Measurements from ENCODE around the gene MIA. TPM values are rescaled to one million over a fixed set of nuclear protein-coding genes. Genes with fewer than 3 reads are reported as not detected.

Gene MIA
- total and polyA plus RNA-seq, 9 of the 15 experiments (the other 6 are each of a cell fraction or from before 2014, with no cell fraction given), result 0.21 TPM; not detected in 8

GRCh38 chr19:40822161-40822560 is 46.8 kb downstream of the MIA start:
- BruUV-seq (replicated peaks), result no TSS peak
- no peak for DNase-seq (ENCODE audit: extremely low read depth in 1 of 4, low spot score in 3 of 4)
- POLR2A ChIA-PET, result no interaction called here
- no peak for TF ChIP-seq PHF20 (IDR thresholded peaks at IDR 0.05; ENCODE audit: partially characterized antibody)
- TF ChIP-seq MCM2 (IDR thresholded peaks at IDR 0.05; ENCODE audit: low read depth), result no peak
- TF ChIP-seq GATAD2B (IDR thresholded peaks at IDR 0.05; ENCODE audit: borderline replicate concordance), result no peak
- no peak for TF ChIP-seq MEF2D (tag; conservative IDR thresholded peaks at IDR 0.05; ENCODE audit: low read depth)
- TF ChIP-seq DLX4 (CRISPR knock-in tag; IDR thresholded peaks at IDR 0.05), result no peak
- TF ChIP-seq MLLT1 (IDR thresholded peaks at IDR 0.05), result 0 out of 4 replicates have a peak, but pooled peaks of 1 of the 2 experiments have one; percentile 25
- TF ChIP-seq PRMT5 (CRISPR knock-in tag; IDR thresholded peaks at IDR 0.05), result no peak
- peak; percentile 38; the same call in 1 of the 2 replicates for TF ChIP-seq RBFOX2 (IDR thresholded peaks at IDR 0.05; ENCODE audit: low read depth, low read length)
- no peak for TF ChIP-seq ZNF140 (CRISPR knock-in tag; IDR thresholded peaks at IDR 0.05)
- no peak for TF ChIP-seq CHD1 (IDR thresholded peaks at IDR 0.05; ENCODE audit: low read length)
- TF ChIP-seq ZNF277 (CRISPR knock-in tag; IDR thresholded peaks at IDR 0.05; ENCODE audit: borderline replicate concordance), result no peak
- no peak for TF ChIP-seq NELFE (IDR thresholded peaks at IDR 0.05; ENCODE audit: insufficient read depth, insufficient read length)
- TF ChIP-seq KDM5B (IDR thresholded peaks at IDR 0.05; ENCODE audit: insufficient replicate concordance, low read depth, low read length), result no peak
- TF ChIP-seq NFIC (IDR thresholded peaks at IDR 0.05), result no peak
- TF ChIP-seq ZFP91 (CRISPR knock-in tag; IDR thresholded peaks at IDR 0.05), result no peak
- no peak for TF ChIP-seq EP300 (IDR thresholded peaks at IDR 0.05; ENCODE audit: low read length)
- TF ChIP-seq NFRKB (IDR thresholded peaks at IDR 0.05; ENCODE audit: low read depth), result 0 out of 2 replicates have a peak, but pooled peaks have one; percentile 21
- TF ChIP-seq ZC3H4 (CRISPR knock-in tag; IDR thresholded peaks at IDR 0.05; ENCODE audit: borderline replicate concordance), result no peak
- TF ChIP-seq DDX20 (tag; IDR thresholded peaks at IDR 0.05; ENCODE audit: low read depth), result no peak

More at GRCh38 chr19:40822161-40822560, 46.8 kb downstream of the MIA start:
- Histone ChIP-seq H3K4me2 (ENCODE audit: insufficient read depth, low read length) (no peak overlapping the region; the same call in 1 of the 2 replicates), H3K9ac (ENCODE audit: insufficient read depth in 1 of 2, low read depth in 2 of 2, low read length in 2 of 2) (peak overlapping the region; percentile 46 to 84; a peak in 3 of 4 replicates), H3K9me3 (replicated peaks; ENCODE audit: control insufficient read depth, insufficient read depth, low read depth, low read length) (no peaks in the 10 kb centered on the region), H3K4me1 (replicated peaks in 1 of 2; ENCODE audit: control insufficient read depth in 2 of 2, insufficient read depth in 2 of 2, low read length in 2 of 2) (peaks cover 45 to 59% of the 10 kb centered on the region in 2 experiments), H3K27me3 (ENCODE audit: control insufficient read depth in 2 of 2, insufficient read depth in 2 of 2, low read length in 2 of 2) (no peaks in the 10 kb centered on the region), H3K36me3 (ENCODE audit: control insufficient read depth, insufficient read depth, low read length) (0 out of 3 replicates have a peak, but pooled peaks cover 2% of the 10 kb centered on the region), H2AFZ (ENCODE audit: low read depth, low read length) (no peak overlapping the region), H3K27ac (ENCODE audit: extremely low read depth, low read depth, low read length) (peak overlapping the region; percentile 84), H3K9me1 (ENCODE audit: control insufficient read depth, insufficient read depth, low read length) (peaks cover 3% of the 10 kb centered on the region), H3K4me3 (no peak overlapping the region), H4K20me1 (replicated peaks; ENCODE audit: control insufficient read depth, insufficient read depth, low read length) (no peaks in the 10 kb centered on the region), H3K79me2 (ENCODE audit: control insufficient read depth, insufficient read depth, low read length) (peaks cover 3% of the 10 kb centered on the region; the same call in 1 of the 3 replicates)
- in situ Hi-C loops (cut with MboI) (no loop called here), intact Hi-C loops (cut with micrococcal nuclease) (loop anchor here (2.0 to 5.0 kb wide), 3 partner anchors 43 to 160 kb away; no protein-coding TSS in a partner anchor)
- FAIRE-seq (no peak), ATAC-seq (no peak)
- 62% methylated on average over 17 of the region's 22 CpGs for WGBS (ENCODE audit: insufficient coverage, low coverage, missing lambda C conversion rate)
- CTCF ChIA-PET (ENCODE audit: low intra/inter-chr PET ratio), result no interaction called here

All from K562 (cell line).